Ascending aorta (tissue), 2 donors: ENCODE data around the gene IKBIP. TPM values are rescaled to one million over a fixed set of nuclear protein-coding genes. Genes with fewer than 3 reads are reported as not detected.

ENCODE experiments used
- DNase-seq, 2 donors: peaks; one replicate each; pipeline ENCODE4 v3.0.0-alpha.2; 2019; ENCODE audit warnings: low spot score in 2 of 2
- H3K27ac ChIP-seq, 2 donors: fragments of 200-600 bp; sonication (generic); one replicate each; pipeline ENCODE4 v1.5.1; 2016 to 2017; ENCODE audit warnings: mild to moderate bottlenecking in 1 of 2
- H3K27me3 ChIP-seq: fragments of 200-600 bp; sonication (generic); one replicate; pipeline ENCODE4 v1.5.1; 2017
- H3K36me3 ChIP-seq, 2 donors: fragments of 200-600 bp; sonication (generic); one replicate each; pipeline ENCODE4 v1.5.1; 2016
- H3K4me1 ChIP-seq, 2 donors: fragments of 200-600 bp; sonication (generic); one replicate each; pipeline ENCODE4 v1.5.1; 2016 to 2017; ENCODE audit warnings: mild to moderate bottlenecking in 1 of 2
- H3K4me3 ChIP-seq, 2 donors: fragments of 200-600 bp; sonication (generic); one replicate each; pipeline ENCODE4 v1.5.1; 2016 to 2017; ENCODE audit warnings: mild to moderate bottlenecking in 1 of 2
- H3K9me3 ChIP-seq, 2 donors: fragments of 200-600 bp; sonication (generic); one replicate each; pipeline ENCODE4 v1.5.1; 2016
- CTCF ChIP-seq, 3 experiments: fragments of 200-600 bp in 2 of 3; fragments of 450-650 bp in 1 of 3; sonication (generic) in 2 of 3; IDR thresholded peaks; one replicate each; pipeline ENCODE4 v1.5.1; 2016 to 2019; ENCODE audit warnings: antibody characterized with exemption in 3 of 3, mild to moderate bottlenecking in 1 of 3, moderate library complexity in 1 of 3
- intact Hi-C: fragments of 100-400 bp; cut with DNase I; formaldehyde crosslinking; loops from one replicate; pipeline ENCODE4 v1.15.1; 2023
- total RNA-seq: library from RNA; depleted of rRNA; stranded (reverse); fragments of >200 nt; gene quantifications from one replicate; pipeline ENCODE4 v1.1.0, GENCODE V29; 2016

Gene IKBIP
- total RNA-seq, 1 donor from 2014 or later = 12.3 TPM

GRCh38 chr12:98592825-98593322 lies 51.7 kb downstream of the IKBIP start:
- Histone ChIP-seq H3K27ac (peak overlapping the region; percentile 80 to 97), H3K27me3 (no peaks in the 10 kb centered on the region), H3K4me1 (peaks cover 0 to 11% of the 10 kb centered on the region in 2 donors), H3K36me3 (peaks cover 11 to 13% of the 10 kb centered on the region in 2 donors), H3K9me3 (no peaks in the 10 kb centered on the region), H3K4me3 (peak overlapping the region; percentile 44 to 99)
- no peak for DNase-seq
- TF ChIP-seq CTCF (IDR thresholded peaks at IDR 0.05) = no peak
- intact Hi-C loops = loop anchor here (1.0 to 5.0 kb wide), 4 partner anchors 52 to 1549 kb away; partner anchors contain the start of genes APAF1 and BLTP3B

- H3K27me3 ChIP-seq = no peaks in the 10 kb centered on the region
- no peak for TF ChIP-seq CTCF (IDR thresholded peaks at IDR 0.05)
- H3K4me1 ChIP-seq = peaks cover 0 to 11% of the 10 kb centered on the region in 2 donors
- no peaks in the 10 kb centered on the region for H3K9me3 ChIP-seq
- H3K4me3 ChIP-seq = no peak overlapping the region
- H3K27ac ChIP-seq = no peak overlapping the region
- peaks cover 0 to 5% of the 10 kb centered on the region in 2 donors for H3K36me3 ChIP-seq
- no peak for DNase-seq
- intact Hi-C loops = loop anchor here (5.0 kb wide), 2 partner anchors 89 to 1551 kb away; partner anchors contain the start of gene BLTP3B
Observed at GRCh38 chr12:98591209-98591608, 53.4 kb downstream of the IKBIP start.

- H3K9me3 ChIP-seq = no peaks in the 10 kb centered on the region
- TF ChIP-seq CTCF (IDR thresholded peaks at IDR 0.05) = no peak
- H3K27ac ChIP-seq = no peak overlapping the region
- no peak overlapping the region for H3K4me3 ChIP-seq
- intact Hi-C loops = no loop called here
- no peaks in the 10 kb centered on the region for H3K4me1 ChIP-seq
- H3K36me3 ChIP-seq = no peaks in the 10 kb centered on the region
- H3K27me3 ChIP-seq = no peaks in the 10 kb centered on the region
- no peak for DNase-seq
Observed at GRCh38 chr12:98587084-98587483, 57.5 kb downstream of the IKBIP start.

GRCh38 chr12:98582093-98582492 lies 62.5 kb downstream of the IKBIP start:
- H3K4me3 ChIP-seq = no peak overlapping the region
- no peaks in the 10 kb centered on the region for H3K27me3 ChIP-seq
- H3K27ac ChIP-seq = no peak overlapping the region
- intact Hi-C loops = no loop called here
- no peak for DNase-seq
- H3K4me1 ChIP-seq = no peaks in the 10 kb centered on the region
- no peak for TF ChIP-seq CTCF (IDR thresholded peaks at IDR 0.05)
- no peaks in the 10 kb centered on the region for H3K36me3 ChIP-seq
- H3K9me3 ChIP-seq = no peaks in the 10 kb centered on the region

GRCh38 chr12:98581101-98581500 lies 63.5 kb downstream of the IKBIP start:
- intact Hi-C loops = no loop called here
- H3K4me1 ChIP-seq = no peaks in the 10 kb centered on the region
- no peak overlapping the region for H3K4me3 ChIP-seq
- DNase-seq = no peak
- no peak for TF ChIP-seq CTCF (IDR thresholded peaks at IDR 0.05)
- H3K27me3 ChIP-seq = no peaks in the 10 kb centered on the region
- no peak overlapping the region for H3K27ac ChIP-seq
- no peaks in the 10 kb centered on the region for H3K36me3 ChIP-seq
- no peaks in the 10 kb centered on the region for H3K9me3 ChIP-seq

- H3K36me3 ChIP-seq = no peaks in the 10 kb centered on the region
- H3K4me1 ChIP-seq = no peaks in the 10 kb centered on the region
- H3K27me3 ChIP-seq = no peaks in the 10 kb centered on the region
- H3K4me3 ChIP-seq = no peak overlapping the region
- no peaks in the 10 kb centered on the region for H3K9me3 ChIP-seq
- no peak for TF ChIP-seq CTCF (IDR thresholded peaks at IDR 0.05)
- no peak overlapping the region for H3K27ac ChIP-seq
- DNase-seq = no peak
- intact Hi-C loops = no loop called here
Observed at GRCh38 chr12:98580695-98581094, 63.9 kb downstream of the IKBIP start.
